Sigmoid colon (tissue), 4 donors: ENCODE data around the gene KLHL3.

Experiments used
- CTCF ChIP-seq, 4 experiments: fragments of 450-650 bp in 3 of 4; fragments of 200-600 bp in 1 of 4; IDR thresholded peaks; one replicate each; pipeline ENCODE4 v1.5.1; 2016 to 2019; ENCODE audit warnings: antibody characterized with exemption in 4 of 4, mild to moderate bottlenecking in 3 of 4, moderate library complexity in 2 of 4
- EP300 ChIP-seq, 4 donors: sonication (generic); formaldehyde crosslinking; IDR thresholded peaks; one replicate each; pipeline ENCODE4 v1.6.1; 2017; ENCODE audit warnings: antibody characterized with exemption in 4 of 4
- POLR2A ChIP-seq, 2 donors: fragments of 450-650 bp; IDR thresholded peaks; one replicate each; pipeline ENCODE4 v1.6.1; 2016; ENCODE audit warnings: antibody characterized with exemption in 2 of 2, mild to moderate bottlenecking in 2 of 2, moderate library complexity in 2 of 2
- POLR2AphosphoS5 ChIP-seq, 4 donors: sonication (generic); formaldehyde crosslinking; IDR thresholded peaks; one replicate each; pipeline ENCODE4 v1.6.1; 2017; ENCODE audit warnings: antibody characterized with exemption in 4 of 4

- no peak for TF ChIP-seq CTCF (IDR thresholded peaks at IDR 0.05)
- TF ChIP-seq EP300 (IDR thresholded peaks at IDR 0.05): no peak
- TF ChIP-seq POLR2A (IDR thresholded peaks at IDR 0.05): no peak
- TF ChIP-seq POLR2AphosphoS5 (IDR thresholded peaks at IDR 0.05): no peak
These were observed 151.6 kb downstream of the KLHL3 start for GRCh38 chr5:137584262-137584661.
